ENCODE results near the gene AHR. TPM values are rescaled to one million over a fixed set of nuclear protein-coding genes. Genes with fewer than 3 reads are reported as not detected.

AHR gene
- total RNA-seq, 1 experiment from 2014 or later = 6.1 TPM

DNA sequence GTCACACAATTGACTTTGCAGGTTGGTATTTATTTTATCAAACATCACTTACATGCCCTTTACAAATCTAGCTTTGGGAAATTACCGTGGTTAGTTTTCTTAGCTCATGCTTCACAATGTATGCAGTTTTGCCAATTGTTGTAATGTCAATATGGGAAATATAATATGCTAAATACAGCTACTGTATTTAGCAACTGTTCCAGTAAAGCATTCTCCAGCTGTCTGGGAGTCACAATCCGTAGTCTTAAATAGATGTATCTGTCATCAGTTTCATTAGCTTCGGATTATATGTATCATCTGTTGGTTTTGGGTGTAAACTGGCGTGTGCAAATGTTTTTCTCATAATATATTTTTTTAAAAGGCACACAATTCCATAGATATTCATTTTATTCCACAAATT lies 19.4 kb upstream of the AHR start:
- no peak overlapping the region for H4K5ac ChIP-seq (ENCODE audit: insufficient read length, low read depth, low read length)
- no peaks in the 10 kb centered on the region for H3K79me1 ChIP-seq (ENCODE audit: insufficient read depth, low read depth, low read length, poor library complexity, severe bottlenecking)
- no peaks in the 10 kb centered on the region for H3K79me2 ChIP-seq (ENCODE audit: insufficient read depth, low read length)
- H3K27me3 ChIP-seq (ENCODE audit: insufficient read depth, low read length) = no peaks in the 10 kb centered on the region
- Mint-ChIP-seq H3K9me3 (no peaks in the 10 kb centered on the region), H3K4me1 (peaks cover under 1 to 6% of the 10 kb centered on the region in 2 experiments), H3K36me3 (ENCODE audit: insufficient read depth in 1 of 3, low read depth in 3 of 3) (no peaks in the 10 kb centered on the region), H3K27ac (no peak overlapping the region), H3K4me3 (no peak overlapping the region), H3K27me3 (ENCODE audit: low read depth) (no peaks in the 10 kb centered on the region)
- no peak overlapping the region for H4K8ac ChIP-seq (replicated peaks; ENCODE audit: insufficient read length, low read depth, low read length)
- WGBS (ENCODE audit: extremely low coverage, insufficient read length, low lambda C conversion rate) = no CpG with 5 or more reads among the region's 4 CpGs
- no peak overlapping the region for H3K18ac ChIP-seq (ENCODE audit: insufficient read length, low read depth, low read length)
- H2AK5ac ChIP-seq (ENCODE audit: insufficient read length, low read length) = no peak overlapping the region
- no peaks in the 10 kb centered on the region for H3K9me3 ChIP-seq (ENCODE audit: control insufficient read depth, low read depth, low read length)
- no peak overlapping the region for H2BK15ac ChIP-seq (ENCODE audit: low read depth, low read length)
- H2BK5ac ChIP-seq (ENCODE audit: insufficient read length, low read length) = no peak overlapping the region
- no peaks in the 10 kb centered on the region for H3K4me1 ChIP-seq (ENCODE audit: insufficient read depth, low read length)
- no peak overlapping the region for H2AFZ ChIP-seq (ENCODE audit: low read length)
- no peaks in the 10 kb centered on the region for H3K23me2 ChIP-seq (ENCODE audit: insufficient read length, low read depth, low read length, poor library complexity, severe bottlenecking)
- H4K91ac ChIP-seq (ENCODE audit: insufficient read length, low read depth, low read length) = no peak overlapping the region
- H3K14ac ChIP-seq (ENCODE audit: insufficient read depth, low read length) = no peak overlapping the region
- no peak overlapping the region for H3T11ph ChIP-seq (ENCODE audit: low read length)
- H3K23ac ChIP-seq (ENCODE audit: insufficient read length, low read depth, low read length) = no peak overlapping the region
- no peak overlapping the region for H3K9ac ChIP-seq (ENCODE audit: extremely low read depth, insufficient read length, low read length)
- H3K56ac ChIP-seq (ENCODE audit: insufficient read length, low read depth, low read length) = no peak overlapping the region
- no peak overlapping the region for H3K4ac ChIP-seq (ENCODE audit: low read depth, low read length)
- TF ChIP-seq, protein P1, sequence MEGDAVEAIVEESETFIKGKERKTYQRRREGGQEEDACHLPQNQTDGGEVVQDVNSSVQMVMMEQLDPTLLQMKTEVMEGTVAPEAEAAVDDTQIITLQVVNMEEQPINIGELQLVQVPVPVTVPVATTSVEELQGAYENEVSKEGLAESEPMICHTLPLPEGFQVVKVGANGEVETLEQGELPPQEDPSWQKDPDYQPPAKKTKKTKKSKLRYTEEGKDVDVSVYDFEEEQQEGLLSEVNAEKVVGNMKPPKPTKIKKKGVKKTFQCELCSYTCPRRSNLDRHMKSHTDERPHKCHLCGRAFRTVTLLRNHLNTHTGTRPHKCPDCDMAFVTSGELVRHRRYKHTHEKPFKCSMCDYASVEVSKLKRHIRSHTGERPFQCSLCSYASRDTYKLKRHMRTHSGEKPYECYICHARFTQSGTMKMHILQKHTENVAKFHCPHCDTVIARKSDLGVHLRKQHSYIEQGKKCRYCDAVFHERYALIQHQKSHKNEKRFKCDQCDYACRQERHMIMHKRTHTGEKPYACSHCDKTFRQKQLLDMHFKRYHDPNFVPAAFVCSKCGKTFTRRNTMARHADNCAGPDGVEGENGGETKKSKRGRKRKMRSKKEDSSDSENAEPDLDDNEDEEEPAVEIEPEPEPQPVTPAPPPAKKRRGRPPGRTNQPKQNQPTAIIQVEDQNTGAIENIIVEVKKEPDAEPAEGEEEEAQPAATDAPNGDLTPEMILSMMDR (conservative IDR thresholded peaks at IDR 0.05) = no peak
- no peaks in the 10 kb centered on the region for H4K20me1 ChIP-seq (ENCODE audit: control insufficient read depth, insufficient read depth, insufficient read length)
- H2BK120ac ChIP-seq (ENCODE audit: low read depth, low read length, poor library complexity, severe bottlenecking) = no peak overlapping the region
- no peak overlapping the region for H3K27ac ChIP-seq (ENCODE audit: insufficient read length, low read depth, low read length)
- H2BK12ac ChIP-seq (ENCODE audit: insufficient read length, low read depth, low read length) = no peak overlapping the region
- H3K4me2 ChIP-seq (ENCODE audit: insufficient read depth, insufficient read length, low read length) = no peak overlapping the region
- DNase-seq = no peak
- H2BK20ac ChIP-seq (ENCODE audit: low read depth, low read length, poor library complexity, severe bottlenecking) = no peak overlapping the region

All from H9 (cell line).